ENCODE measurements around the gene PRKCE. TPM values are rescaled to one million over a fixed set of nuclear protein-coding genes. Genes with fewer than 3 reads are reported as not detected.
A peak's percentile ranks its signal among the peaks of the same experiment; 100 is the strongest.

Gene PRKCE
- total and polyA plus RNA-seq, 7 donors: 3.0 to 21.9 (median 15.8) TPM

- no peak overlapping the region for H3K4me3 ChIP-seq
- H3K27me3 ChIP-seq: no peaks in the 10 kb centered on the region
- DNase-seq: no peak
- no peaks in the 10 kb centered on the region for H3K36me3 ChIP-seq
- intact Hi-C loops (cut with DNase I): no loop called here
- H3K9me3 ChIP-seq: no peaks in the 10 kb centered on the region
- no peak for TF ChIP-seq POLR2A (IDR thresholded peaks at IDR 0.05)
- no peak for TF ChIP-seq CTCF (IDR thresholded peaks at IDR 0.05)
- no peak for TF ChIP-seq EP300 (IDR thresholded peaks at IDR 0.05)
- TF ChIP-seq POLR2AphosphoS5 (IDR thresholded peaks at IDR 0.05): no peak
- H3K4me1 ChIP-seq: peaks cover 0 to 6% (median 0%) of the 10 kb centered on the region in 4 donors
- no peak overlapping the region for H3K27ac ChIP-seq
- 77 to 78% methylated on average over 4 of the region's 4 CpGs for WGBS, 2 donors
These were observed 428.6 kb downstream of the PRKCE start for GRCh38 chr2:46079985-46080560.

- peak; percentile 69 for DNase-seq
- H3K4me3 ChIP-seq: no peak overlapping the region
- H3K27me3 ChIP-seq: no peaks in the 10 kb centered on the region
- H3K36me3 ChIP-seq: peaks cover 0 to 8% (median 6%) of the 10 kb centered on the region in 4 donors
- H3K4me1 ChIP-seq: peaks cover 0 to 6% (median 0%) of the 10 kb centered on the region in 4 donors
- intact Hi-C loops (cut with DNase I): no loop called here
- TF ChIP-seq EP300 (IDR thresholded peaks at IDR 0.05) (no peak), CTCF (IDR thresholded peaks at IDR 0.05) (no peak), POLR2AphosphoS5 (IDR thresholded peaks at IDR 0.05) (no peak), POLR2A (IDR thresholded peaks at IDR 0.05) (no peak)
- 75 to 81% methylated on average over 14 of the region's 14 CpGs for WGBS, 2 donors
- no peaks in the 10 kb centered on the region for H3K9me3 ChIP-seq
- peak overlapping the region in 1 of 4 donors; percentile 30 for H3K27ac ChIP-seq
These were observed 431.3 kb downstream of the PRKCE start for GRCh38 chr2:46082531-46083485.

- Histone ChIP-seq H3K27ac (peak overlapping the region in 2 of 4 donors; percentile 21 to 46), H3K36me3 (peaks cover 0 to 30% (median 12%) of the 10 kb centered on the region in 4 donors), H3K27me3 (no peaks in the 10 kb centered on the region), H3K4me3 (no peak overlapping the region), H3K9me3 (no peaks in the 10 kb centered on the region), H3K4me1 (peaks cover 0 to 6% (median 0%) of the 10 kb centered on the region in 4 donors)
- intact Hi-C loops (cut with DNase I): no loop called here
- 74 to 79% methylated on average over 6 of the region's 6 CpGs for WGBS, 2 donors
- TF ChIP-seq EP300 (IDR thresholded peaks at IDR 0.05) (peak in 1 of 4 donors; percentile 8), POLR2A (IDR thresholded peaks at IDR 0.05) (no peak), POLR2AphosphoS5 (IDR thresholded peaks at IDR 0.05) (peak in 1 of 4 donors; percentile 17), CTCF (IDR thresholded peaks at IDR 0.05) (no peak)
- DNase-seq: peak; percentile 42
These were observed 435.1 kb downstream of the PRKCE start for GRCh38 chr2:46086578-46087070.

- H3K9me3 ChIP-seq: no peaks in the 10 kb centered on the region
- no peak overlapping the region for H3K4me3 ChIP-seq
- H3K27me3 ChIP-seq: no peaks in the 10 kb centered on the region
- intact Hi-C loops (cut with DNase I): no loop called here
- WGBS, 2 donors: 93% methylated on average over 4 of the region's 4 CpGs
- peaks cover 0 to 30% (median 12%) of the 10 kb centered on the region in 4 donors for H3K36me3 ChIP-seq
- TF ChIP-seq POLR2AphosphoS5 (IDR thresholded peaks at IDR 0.05) (no peak), CTCF (IDR thresholded peaks at IDR 0.05) (no peak), EP300 (IDR thresholded peaks at IDR 0.05) (no peak), POLR2A (IDR thresholded peaks at IDR 0.05) (no peak)
- peak overlapping the region in 1 of 4 donors; percentile 11 for H3K27ac ChIP-seq
- peaks cover 0 to 6% (median 0%) of the 10 kb centered on the region in 4 donors for H3K4me1 ChIP-seq
- DNase-seq: peak; percentile 18
These were observed 436.0 kb downstream of the PRKCE start for GRCh38 chr2:46087492-46087891.

Measured in sigmoid colon (tissue), 7 donors.